ENCODE measurements around the gene PROB1. TPM values are rescaled to one million over a fixed set of nuclear protein-coding genes. Genes with fewer than 3 reads are reported as not detected.

Gene PROB1
- total RNA-seq, 1 experiment from 2014 or later = 2.2 TPM

- no peaks in the 10 kb centered on the region for H3K9me3 ChIP-seq (ENCODE audit: low read length)
- H4K20me1 ChIP-seq (ENCODE audit: low read length) = no peaks in the 10 kb centered on the region
- no peaks in the 10 kb centered on the region for H3K4me1 ChIP-seq (ENCODE audit: insufficient read depth, low read length)
- no peaks in the 10 kb centered on the region for H3F3A ChIP-seq (ENCODE audit: low read length, unreplicated experiment)
- H3K79me2 ChIP-seq (ENCODE audit: low read length) = no peaks in the 10 kb centered on the region
- BruUV-seq (replicated peaks) = no TSS peak
- no peak overlapping the region for H2AFZ ChIP-seq (ENCODE audit: low read length)
- DNase-seq (no peak), ATAC-seq (no peak)
- H3K4me2 ChIP-seq (ENCODE audit: low read length) = no peak overlapping the region
- no peak overlapping the region for H3K9ac ChIP-seq (ENCODE audit: low read length)
- TF ChIP-seq EZH2 (IDR thresholded peaks at IDR 0.05; ENCODE audit: low read length, unreplicated experiment) = no peak
- no peak for TF ChIP-seq EZH2phosphoT487 (IDR thresholded peaks at IDR 0.05; ENCODE audit: borderline replicate concordance, low read length)
- TF ChIP-seq CTCF (conservative IDR thresholded peaks at IDR 0.05; ENCODE audit: low read depth, low read length) = no peak
- no peak overlapping the region for H3K4me3 ChIP-seq (ENCODE audit: low read length)
- H3K27ac ChIP-seq (ENCODE audit: low read length) = no peak overlapping the region
- intact Hi-C loops (cut with micrococcal nuclease) = no loop called here
- no peaks in the 10 kb centered on the region for H3K36me3 ChIP-seq (ENCODE audit: low read depth, low read length)
- POLR2A ChIA-PET (ENCODE audit: unreplicated experiment) = interaction anchor here (0.5 kb wide), 1 partner anchor 15 kb away, joined by 3 read pairs; no protein-coding TSS in a partner anchor
- no peaks in the 10 kb centered on the region for H3K27me3 ChIP-seq (ENCODE audit: low read length)
- no peaks in the 10 kb centered on the region for H3K9me2 ChIP-seq (replicated peaks; ENCODE audit: low read length)
- CTCF ChIA-PET = no interaction called here
Observed at GRCh38 chr5:139416651-139417050, 21.7 kb upstream of the PROB1 start.

GRCh38 chr5:139415869-139416268, 21.0 kb upstream of the PROB1 start:
- Histone ChIP-seq H4K20me1 (ENCODE audit: low read length) (no peaks in the 10 kb centered on the region), H3K9ac (ENCODE audit: low read length) (no peak overlapping the region), H3K4me3 (ENCODE audit: low read length) (no peak overlapping the region), H3K9me2 (replicated peaks; ENCODE audit: low read length) (no peaks in the 10 kb centered on the region), H3K27me3 (ENCODE audit: low read length) (no peaks in the 10 kb centered on the region), H3K27ac (ENCODE audit: low read length) (no peak overlapping the region), H3K79me2 (ENCODE audit: low read length) (no peaks in the 10 kb centered on the region), H3K4me1 (ENCODE audit: insufficient read depth, low read length) (no peaks in the 10 kb centered on the region), H2AFZ (ENCODE audit: low read length) (no peak overlapping the region), H3F3A (ENCODE audit: low read length, unreplicated experiment) (no peaks in the 10 kb centered on the region), H3K4me2 (ENCODE audit: low read length) (no peak overlapping the region), H3K36me3 (ENCODE audit: low read depth, low read length) (no peaks in the 10 kb centered on the region), H3K9me3 (ENCODE audit: low read length) (no peaks in the 10 kb centered on the region)
- no TSS peak for BruUV-seq (replicated peaks)
- TF ChIP-seq CTCF (conservative IDR thresholded peaks at IDR 0.05; ENCODE audit: low read depth, low read length) (no peak), EZH2phosphoT487 (IDR thresholded peaks at IDR 0.05; ENCODE audit: borderline replicate concordance, low read length) (no peak), EZH2 (IDR thresholded peaks at IDR 0.05; ENCODE audit: low read length, unreplicated experiment) (no peak)
- intact Hi-C loops (cut with micrococcal nuclease) = no loop called here
- ChIA-PET CTCF (no interaction called here), POLR2A (ENCODE audit: unreplicated experiment) (interaction anchor here (0.5 kb wide), 1 partner anchor 14 kb away, joined by 3 read pairs; no protein-coding TSS in a partner anchor)
- ATAC-seq (no peak), DNase-seq (no peak)

GRCh38 chr5:139415221-139415861, 20.4 kb upstream of the PROB1 start:
- H3K9me2 ChIP-seq (replicated peaks; ENCODE audit: low read length) = no peaks in the 10 kb centered on the region
- no peak overlapping the region for H3K9ac ChIP-seq (ENCODE audit: low read length)
- H3K79me2 ChIP-seq (ENCODE audit: low read length) = no peaks in the 10 kb centered on the region
- ATAC-seq (no peak), DNase-seq (no peak)
- H3K27ac ChIP-seq (ENCODE audit: low read length) = no peak overlapping the region
- no peaks in the 10 kb centered on the region for H3K36me3 ChIP-seq (ENCODE audit: low read depth, low read length)
- POLR2A ChIA-PET (ENCODE audit: unreplicated experiment) = no interaction called here
- H4K20me1 ChIP-seq (ENCODE audit: low read length) = no peaks in the 10 kb centered on the region
- TF ChIP-seq EZH2 (IDR thresholded peaks at IDR 0.05; ENCODE audit: low read length, unreplicated experiment) (no peak), CTCF (conservative IDR thresholded peaks at IDR 0.05; ENCODE audit: low read depth, low read length) (no peak), EZH2phosphoT487 (IDR thresholded peaks at IDR 0.05; ENCODE audit: borderline replicate concordance, low read length) (no peak)
- no peak overlapping the region for H3K4me3 ChIP-seq (ENCODE audit: low read length)
- no peaks in the 10 kb centered on the region for H3K27me3 ChIP-seq (ENCODE audit: low read length)
- no peak overlapping the region for H3K4me2 ChIP-seq (ENCODE audit: low read length)
- H3F3A ChIP-seq (ENCODE audit: low read length, unreplicated experiment) = no peaks in the 10 kb centered on the region
- CTCF ChIA-PET = no interaction called here
- H2AFZ ChIP-seq (ENCODE audit: low read length) = no peak overlapping the region
- H3K4me1 ChIP-seq (ENCODE audit: insufficient read depth, low read length) = no peaks in the 10 kb centered on the region
- intact Hi-C loops (cut with micrococcal nuclease) = no loop called here
- no peaks in the 10 kb centered on the region for H3K9me3 ChIP-seq (ENCODE audit: low read length)
- BruUV-seq (replicated peaks) = no TSS peak
